ENCODE data around the gene DPRX. TPM values are rescaled to one million over a fixed set of nuclear protein-coding genes. Genes with fewer than 3 reads are reported as not detected.

DPRX gene
- total and polyA plus RNA-seq, 2 donors (not counting 1 experiment from before 2014, with no cell fraction given), result not detected

DNA sequence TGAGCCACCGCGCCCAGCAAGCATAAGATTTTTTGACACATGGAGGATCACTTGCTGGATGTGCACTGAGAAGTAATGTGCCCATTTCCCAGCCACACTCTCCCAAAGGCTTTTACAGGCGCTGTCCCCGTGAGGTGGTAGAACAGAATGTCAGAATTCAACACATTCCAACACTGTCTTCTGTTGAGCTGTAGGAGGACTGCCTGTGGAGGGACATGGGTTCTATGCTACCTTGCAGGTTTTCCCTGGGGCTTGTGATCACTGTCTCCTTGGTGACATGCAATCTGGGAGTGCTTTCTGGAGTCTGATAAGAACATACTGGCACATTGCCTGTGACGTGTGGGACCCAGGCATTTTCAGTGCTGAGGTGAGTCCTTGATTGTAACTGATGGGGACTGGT lies 38.5 kb downstream of the DPRX start:
- no peaks in the 10 kb centered on the region for H3K79me2 ChIP-seq (ENCODE audit: control insufficient read depth, insufficient read depth, low read length)
- H4K20me1 ChIP-seq (ENCODE audit: control insufficient read depth, extremely low read depth, insufficient read depth, low read length), result no peaks in the 10 kb centered on the region
- no peak for DNase-seq (ENCODE audit: low read depth in 2 of 2)
- no peaks in the 10 kb centered on the region for H3K4me1 ChIP-seq (ENCODE audit: control insufficient read depth, extremely low read depth, insufficient read depth, low read length)
- no peak overlapping the region for H3K4me3 ChIP-seq (replicated peaks in 1 of 4; ENCODE audit: control extremely low read depth in 1 of 4, insufficient read depth in 1 of 4, low read depth in 3 of 4, low read length in 4 of 4)
- no peaks in the 10 kb centered on the region for H3K9me3 ChIP-seq (ENCODE audit: control insufficient read depth, insufficient read depth, low read depth, low read length)
- H3K27me3 ChIP-seq (ENCODE audit: control insufficient read depth, insufficient read depth, low read length), result no peaks in the 10 kb centered on the region
- no peak overlapping the region for H2AFZ ChIP-seq (ENCODE audit: low read length)
- H3K9ac ChIP-seq (ENCODE audit: insufficient read depth, low read length), result no peak overlapping the region
- no peaks in the 10 kb centered on the region for H3K36me3 ChIP-seq (ENCODE audit: control insufficient read depth, insufficient read depth, low read length)
- H3K4me2 ChIP-seq (ENCODE audit: extremely low read depth, insufficient read depth, low read length), result no peak overlapping the region
- no peak overlapping the region for H3K27ac ChIP-seq (ENCODE audit: insufficient read depth, low read length)
- TF ChIP-seq, protein P1, sequence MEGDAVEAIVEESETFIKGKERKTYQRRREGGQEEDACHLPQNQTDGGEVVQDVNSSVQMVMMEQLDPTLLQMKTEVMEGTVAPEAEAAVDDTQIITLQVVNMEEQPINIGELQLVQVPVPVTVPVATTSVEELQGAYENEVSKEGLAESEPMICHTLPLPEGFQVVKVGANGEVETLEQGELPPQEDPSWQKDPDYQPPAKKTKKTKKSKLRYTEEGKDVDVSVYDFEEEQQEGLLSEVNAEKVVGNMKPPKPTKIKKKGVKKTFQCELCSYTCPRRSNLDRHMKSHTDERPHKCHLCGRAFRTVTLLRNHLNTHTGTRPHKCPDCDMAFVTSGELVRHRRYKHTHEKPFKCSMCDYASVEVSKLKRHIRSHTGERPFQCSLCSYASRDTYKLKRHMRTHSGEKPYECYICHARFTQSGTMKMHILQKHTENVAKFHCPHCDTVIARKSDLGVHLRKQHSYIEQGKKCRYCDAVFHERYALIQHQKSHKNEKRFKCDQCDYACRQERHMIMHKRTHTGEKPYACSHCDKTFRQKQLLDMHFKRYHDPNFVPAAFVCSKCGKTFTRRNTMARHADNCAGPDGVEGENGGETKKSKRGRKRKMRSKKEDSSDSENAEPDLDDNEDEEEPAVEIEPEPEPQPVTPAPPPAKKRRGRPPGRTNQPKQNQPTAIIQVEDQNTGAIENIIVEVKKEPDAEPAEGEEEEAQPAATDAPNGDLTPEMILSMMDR (conservative IDR thresholded peaks at IDR 0.05 in 1 of 2, IDR thresholded peaks at IDR 0.05 in 1 of 2; ENCODE audit: low read depth in 1 of 2, low read length in 2 of 2), result no peak
- TF ChIP-seq EZH2 (IDR thresholded peaks at IDR 0.05; ENCODE audit: low read length, missing control alignments), result no peak

DNA sequence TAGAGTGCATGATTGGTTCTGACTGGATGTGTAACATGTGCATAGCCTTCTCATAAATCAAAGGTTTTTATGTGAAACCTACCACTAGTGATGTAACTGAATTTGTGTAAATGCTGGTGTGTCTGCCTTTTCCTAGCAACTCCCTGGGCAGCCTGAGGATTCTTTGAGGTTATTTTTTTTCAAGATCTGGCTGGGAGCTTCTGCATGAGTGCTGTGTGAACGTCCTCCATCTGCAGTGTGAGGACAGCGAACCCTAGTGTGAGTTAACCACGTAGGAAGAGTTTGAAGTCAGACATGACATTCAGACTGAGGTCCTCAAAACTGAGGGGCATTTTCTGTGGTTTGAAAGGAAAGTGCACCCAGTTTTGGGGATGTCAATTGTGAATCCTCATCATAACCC lies 39.9 kb downstream of the DPRX start:
- no peaks in the 10 kb centered on the region for H3K9me3 ChIP-seq (ENCODE audit: control insufficient read depth, insufficient read depth, low read depth, low read length)
- TF ChIP-seq, protein P1 (conservative IDR thresholded peaks at IDR 0.05 in 1 of 2, IDR thresholded peaks at IDR 0.05 in 1 of 2; ENCODE audit: low read depth in 1 of 2, low read length in 2 of 2), result no peak
- TF ChIP-seq EZH2 (IDR thresholded peaks at IDR 0.05; ENCODE audit: low read length, missing control alignments), result no peak

More for the DNA sequence above, 39.9 kb downstream of the DPRX start:
- Histone ChIP-seq H3K4me1 (ENCODE audit: control insufficient read depth, extremely low read depth, insufficient read depth, low read length) (no peaks in the 10 kb centered on the region), H3K36me3 (ENCODE audit: control insufficient read depth, insufficient read depth, low read length) (no peaks in the 10 kb centered on the region), H3K27me3 (ENCODE audit: control insufficient read depth, insufficient read depth, low read length) (no peaks in the 10 kb centered on the region), H3K27ac (ENCODE audit: insufficient read depth, low read length) (no peak overlapping the region), H3K4me3 (replicated peaks in 1 of 4; ENCODE audit: control extremely low read depth in 1 of 4, insufficient read depth in 1 of 4, low read depth in 3 of 4, low read length in 4 of 4) (no peak overlapping the region), H3K9ac (ENCODE audit: insufficient read depth, low read length) (no peak overlapping the region), H3K79me2 (ENCODE audit: control insufficient read depth, insufficient read depth, low read length) (no peaks in the 10 kb centered on the region), H3K4me2 (ENCODE audit: extremely low read depth, insufficient read depth, low read length) (no peak overlapping the region), H2AFZ (ENCODE audit: low read length) (no peak overlapping the region), H4K20me1 (ENCODE audit: control insufficient read depth, extremely low read depth, insufficient read depth, low read length) (no peaks in the 10 kb centered on the region)
- no peak for DNase-seq (ENCODE audit: low read depth in 2 of 2)

Other genes with a start within 250 kb of the DPRX start
- gene ZNF765, start 236.8 kb upstream of the DPRX start, total RNA-seq, result 13.1 and 14.7 TPM in 2 replicates
- gene ZNF765, start 236.8 kb upstream of the DPRX start, polyA plus RNA-seq, result 3.7 and 5.3 TPM in 2 replicates
- gene ZNF761, start 200.0 kb upstream of the DPRX start, total RNA-seq, result 9.2 and 10.7 TPM in 2 replicates
- gene ZNF761, start 200.0 kb upstream of the DPRX start, polyA plus RNA-seq, result 7.6 and 11.5 TPM in 2 replicates
- 3.6 and 3.9 TPM in 2 replicates for gene ZNF813, start 164.3 kb upstream of the DPRX start, total RNA-seq
- 1.4 and 1.8 TPM in 2 replicates for gene ZNF813, start 164.3 kb upstream of the DPRX start, polyA plus RNA-seq
- gene ZNF331, start 93.9 kb upstream of the DPRX start, total RNA-seq, result 9.0 and 16.2 TPM in 2 replicates
- gene ZNF331, start 93.9 kb upstream of the DPRX start, polyA plus RNA-seq, result 4.7 and 4.8 TPM in 2 replicates
- gene NLRP12, start 192.3 kb downstream of the DPRX start, total RNA-seq, result under 0.01 TPM in 1 of 2 replicates, not detected in the other
- not detected in 2 replicates for gene NLRP12, start 192.3 kb downstream of the DPRX start, polyA plus RNA-seq
- 3.1 and 9.1 TPM in 2 replicates for gene MYADM, start 235.9 kb downstream of the DPRX start, total RNA-seq
- gene MYADM, start 235.9 kb downstream of the DPRX start, polyA plus RNA-seq, result 46.0 and 51.5 TPM in 2 replicates

All from fibroblast of lung (primary cell).